HepG2 (cell line): Measurements from ENCODE around the gene PATZ1. TPM values are rescaled to one million over a fixed set of nuclear protein-coding genes. Genes with fewer than 3 reads are reported as not detected.

Experiments
- ATAC-seq: fragments of 200-7000 bp; cut with Tn5 transposase; 3 replicates; pipeline ENCODE4 v1.9.1; 2020; ENCODE audit warnings: mild to moderate bottlenecking, moderate library complexity
- BruUV-seq: library from RNA; stranded (reverse); fragments of 400-500 nt; replicated peaks from 2 replicates; lab custom pipeline; 2021; lab: Mats Ljungman, UMichigan
- CTCF ChIA-PET: fragments of 300-600 bp; formaldehyde crosslinking; extraction: SDS; loops from one replicate; lab custom pipeline; 2021; ENCODE audit warnings: low total read pairs, inconsistent platforms, low intra/inter-chr PET ratio; lab: Yijun Ruan, JAX
- POLR2A ChIA-PET: fragments of 350-600 bp; sonication (Branson Sonifier 250); formaldehyde crosslinking; loops from one replicate; lab custom pipeline; 2020; ENCODE audit warnings: antibody characterized with exemption, inconsistent platforms; lab: Yijun Ruan, JAX
- DNase-seq: peaks from one replicate; pipeline ENCODE4 v3.0.0-alpha.2; 2015; ENCODE audit warnings: low spot score
- FAIRE-seq: peaks from 3 replicates; lab custom pipeline; 2011; peaks lifted over from hg19 to GRCh38; lab: Jason Lieb, UNC
- H2AFZ ChIP-seq: one replicate; pipeline ENCODE4 v1.6.1; 2011; ENCODE audit warnings: low read length, inconsistent platforms
- H3K27ac ChIP-seq: fragments of 300-600 bp; 3 replicates; pipeline ENCODE4 v1.8.0; 2011; ENCODE audit warnings: mixed run types, mild to moderate bottlenecking, mixed read lengths, low read length, inconsistent platforms; ENCODE audit not compliant: insufficient read depth; ENCODE audit errors: extremely low read length
- H3K27me3 ChIP-seq, 2 experiments: fragments of 200-600 bp in 1 of 2; 2 replicates in 1 of 2; 3 replicates in 1 of 2; pipeline versions ENCODE4 v1.6.0 to v1.8.0; 2011; ENCODE audit warnings: low read length in 2 of 2, mild to moderate bottlenecking in 2 of 2, moderate library complexity in 2 of 2, inconsistent platforms in 1 of 2; ENCODE audit not compliant: insufficient read depth in 2 of 2, control insufficient read depth in 1 of 2
- H3K36me3 ChIP-seq, 2 experiments: fragments of 200-600 bp in 1 of 2; replicated peaks in 1 of 2; 2 replicates in 1 of 2; 3 replicates in 1 of 2; pipeline versions ENCODE4 v1.5.1 to v1.8.0; 2011; ENCODE audit warnings: low read length in 2 of 2, inconsistent platforms in 1 of 2; ENCODE audit not compliant: insufficient read depth in 2 of 2, control insufficient read depth in 1 of 2
- H3K4me1 ChIP-seq: 2 replicates; pipeline ENCODE4 v1.5.1; 2012; ENCODE audit warnings: low read length, inconsistent platforms; ENCODE audit not compliant: insufficient read depth
- H3K4me2 ChIP-seq: 2 replicates; pipeline ENCODE4 v1.6.0; 2011; ENCODE audit warnings: low read depth, low read length, inconsistent platforms
- H3K4me3 ChIP-seq, 3 experiments: fragments of 200-600 bp in 1 of 3; sonication (generic), shearing (Covaris generic) in 1 of 3; replicated peaks in 1 of 3; 2 replicates each; pipeline ENCODE4 v1.5.1; 2011 to 2016; ENCODE audit warnings: low read length in 3 of 3, inconsistent platforms in 2 of 3, low read depth in 2 of 3, mild to moderate bottlenecking in 2 of 3, control low read depth in 1 of 3, mixed read lengths in 1 of 3; ENCODE audit not compliant: insufficient read depth in 1 of 3
- H3K79me2 ChIP-seq: one replicate; pipeline ENCODE4 v1.6.1; 2011; ENCODE audit warnings: low read length, inconsistent platforms; ENCODE audit not compliant: insufficient read depth
- H3K9ac ChIP-seq: 2 replicates; pipeline ENCODE4 v1.6.0; 2011; ENCODE audit warnings: mild to moderate bottlenecking, low read depth, low read length, inconsistent platforms; ENCODE audit not compliant: insufficient read depth
- H3K9me3 ChIP-seq: 2 replicates; pipeline ENCODE4 v1.5.1; 2012; ENCODE audit warnings: mild to moderate bottlenecking, low read length
- H4K20me1 ChIP-seq: 2 replicates; pipeline ENCODE4 v1.6.0; 2011; ENCODE audit warnings: inconsistent platforms, mild to moderate bottlenecking, low read length, moderate library complexity; ENCODE audit not compliant: insufficient read depth
- CC2D1A ChIP-seq: sonication (generic); formaldehyde crosslinking; IDR thresholded peaks from 2 replicates; pipeline ENCODE4 v1.8.1; 2023; ENCODE audit warnings: mild to moderate bottlenecking, missing genetic modification reagents
- CREB1 ChIP-seq, 2 experiments: fragments of 450-650 bp in 1 of 2; IDR thresholded peaks; 2 replicates each; pipeline ENCODE4 v1.6.1; 2016 to 2017; ENCODE audit warnings: control low read depth in 1 of 2, mild to moderate bottlenecking in 1 of 2, missing compliant biosample characterization in 1 of 2, missing genetic modification characterization in 1 of 2
- ISL2 ChIP-seq: sonication (generic); formaldehyde crosslinking; IDR thresholded peaks from 2 replicates; pipeline ENCODE4 v1.5.0; 2020; ENCODE audit warnings: missing genetic modification reagents
- KDM3A ChIP-seq: IDR thresholded peaks from 2 replicates; pipeline ENCODE4 v1.6.1; 2018; ENCODE audit warnings: low read depth, missing compliant biosample characterization
- PAF1 ChIP-seq: IDR thresholded peaks from 2 replicates; pipeline ENCODE4 v1.6.1; 2016; ENCODE audit warnings: missing genetic modification reagents, missing compliant biosample characterization
- PATZ1 ChIP-seq: sonication (generic); formaldehyde crosslinking; IDR thresholded peaks from 2 replicates; pipeline ENCODE4 v1.4.0; 2020; ENCODE audit warnings: missing genetic modification reagents
- SRY ChIP-seq: sonication (generic); formaldehyde crosslinking; IDR thresholded peaks from 2 replicates; pipeline ENCODE4 v1.8.0; 2022; ENCODE audit warnings: mild to moderate bottlenecking, missing genetic modification reagents
- TOPORS ChIP-seq: sonication (generic); formaldehyde crosslinking; IDR thresholded peaks from 2 replicates; pipeline ENCODE4 v1.8.0; 2023; ENCODE audit warnings: mild to moderate bottlenecking, missing genetic modification reagents
- ZBTB1 ChIP-seq: sonication (generic); formaldehyde crosslinking; IDR thresholded peaks from 2 replicates; pipeline ENCODE4 v1.4.0; 2020; ENCODE audit warnings: missing genetic modification reagents, borderline replicate concordance
- ZBTB8A ChIP-seq: sonication (generic); formaldehyde crosslinking; IDR thresholded peaks from 2 replicates; pipeline ENCODE4 v1.4.0; 2020; ENCODE audit warnings: mild to moderate bottlenecking, low read depth, missing genetic modification reagents, borderline replicate concordance
- ZNF580 ChIP-seq: IDR thresholded peaks from 2 replicates; pipeline ENCODE4 v1.6.1; 2016; ENCODE audit warnings: low read depth, borderline replicate concordance
- WGBS: methylation state at CpG from one replicate; pipeline ENCODE4 v1.1.6; 2017; ENCODE audit warnings: low lambda C conversion rate; 5-methylcytosine and 5-hydroxymethylcytosine counted together
- in situ Hi-C: cut with HindIII; loops from 2 replicates; pipeline ENCODE4 v1.10.0; 2017; ENCODE audit warnings: low pct_unique_long_range_greater_than_20kb; ENCODE audit not compliant: extremely low pct_ligation_motif_present
- intact Hi-C: fragments of 100-400 bp; cut with micrococcal nuclease; formaldehyde crosslinking; loops from one replicate; pipeline ENCODE4 v1.10.0; 2022; ENCODE audit not compliant: unreplicated experiment
- polyA plus RNA-seq, 8 experiments: library from polyadenylated mRNA; depleted of rRNA in 3 of 8; stranded (reverse) in 7 of 8; unstranded in 1 of 8; fragments of >200 nt; fragmentation: Illumina TruSeq in 4 of 8; extraction: Trizol in 4 of 8; gene quantifications; 2 replicates each; pipeline versions ENCODE4 v1.2.1 to v1.2.3, GENCODE V29; 2011 to 2016; ENCODE audit warnings: low read depth in 4 of 8, missing spikeins in 1 of 8, mixed read lengths in 1 of 8; ENCODE audit not compliant: insufficient read depth in 1 of 8
- total RNA-seq, 5 experiments: library from RNA; depleted of rRNA; stranded (reverse); fragments of >200 nt; fragmentation: Illumina TruSeq; extraction: Trizol; gene quantifications; 2 replicates each; pipeline ENCODE4 v1.2.3, GENCODE V29; 2016; ENCODE audit warnings: low read depth in 1 of 5
- TF ChIP-seq, protein P1 (sequence below): sonication (generic); formaldehyde crosslinking; IDR thresholded peaks from 2 replicates; pipeline ENCODE4 v1.4.0; 2020; ENCODE audit warnings: mild to moderate bottlenecking, low read depth, missing genetic modification reagents
- TF ChIP-seq, protein P2 (sequence below): sonication (generic); formaldehyde crosslinking; IDR thresholded peaks from 2 replicates; pipeline ENCODE4 v1.8.1; 2023; ENCODE audit warnings: mild to moderate bottlenecking, missing genetic modification reagents

The PATZ1 gene
- total and polyA plus RNA-seq, 2 of the 13 experiments (the other 11 are each of a cell fraction or from before 2014, with no cell fraction given), result 24.9 to 30.5 TPM

- TF ChIP-seq CREB1 (IDR thresholded peaks at IDR 0.05) (no peak), CREB1 (CRISPR knock-in tag; IDR thresholded peaks at IDR 0.05) (no peak), ISL2 (CRISPR knock-in tag) (0 out of 2 replicates have a peak, but pooled peaks have one; percentile 35), ZNF580 (CRISPR knock-in tag) (no peak)
- TF ChIP-seq, protein P1, sequence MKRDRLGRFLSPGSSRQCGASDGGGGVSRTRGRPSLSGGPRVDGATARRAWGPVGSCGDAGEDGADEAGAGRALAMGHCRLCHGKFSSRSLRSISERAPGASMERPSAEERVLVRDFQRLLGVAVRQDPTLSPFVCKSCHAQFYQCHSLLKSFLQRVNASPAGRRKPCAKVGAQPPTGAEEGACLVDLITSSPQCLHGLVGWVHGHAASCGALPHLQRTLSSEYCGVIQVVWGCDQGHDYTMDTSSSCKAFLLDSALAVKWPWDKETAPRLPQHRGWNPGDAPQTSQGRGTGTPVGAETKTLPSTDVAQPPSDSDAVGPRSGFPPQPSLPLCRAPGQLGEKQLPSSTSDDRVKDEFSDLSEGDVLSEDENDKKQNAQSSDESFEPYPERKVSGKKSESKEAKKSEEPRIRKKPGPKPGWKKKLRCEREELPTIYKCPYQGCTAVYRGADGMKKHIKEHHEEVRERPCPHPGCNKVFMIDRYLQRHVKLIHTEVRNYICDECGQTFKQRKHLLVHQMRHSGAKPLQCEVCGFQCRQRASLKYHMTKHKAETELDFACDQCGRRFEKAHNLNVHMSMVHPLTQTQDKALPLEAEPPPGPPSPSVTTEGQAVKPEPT (CRISPR knock-in tag), result no peak
Observed at GRCh38 chr22:31343235-31344191, 2.6 kb downstream of the PATZ1 start (continued).

DNA sequence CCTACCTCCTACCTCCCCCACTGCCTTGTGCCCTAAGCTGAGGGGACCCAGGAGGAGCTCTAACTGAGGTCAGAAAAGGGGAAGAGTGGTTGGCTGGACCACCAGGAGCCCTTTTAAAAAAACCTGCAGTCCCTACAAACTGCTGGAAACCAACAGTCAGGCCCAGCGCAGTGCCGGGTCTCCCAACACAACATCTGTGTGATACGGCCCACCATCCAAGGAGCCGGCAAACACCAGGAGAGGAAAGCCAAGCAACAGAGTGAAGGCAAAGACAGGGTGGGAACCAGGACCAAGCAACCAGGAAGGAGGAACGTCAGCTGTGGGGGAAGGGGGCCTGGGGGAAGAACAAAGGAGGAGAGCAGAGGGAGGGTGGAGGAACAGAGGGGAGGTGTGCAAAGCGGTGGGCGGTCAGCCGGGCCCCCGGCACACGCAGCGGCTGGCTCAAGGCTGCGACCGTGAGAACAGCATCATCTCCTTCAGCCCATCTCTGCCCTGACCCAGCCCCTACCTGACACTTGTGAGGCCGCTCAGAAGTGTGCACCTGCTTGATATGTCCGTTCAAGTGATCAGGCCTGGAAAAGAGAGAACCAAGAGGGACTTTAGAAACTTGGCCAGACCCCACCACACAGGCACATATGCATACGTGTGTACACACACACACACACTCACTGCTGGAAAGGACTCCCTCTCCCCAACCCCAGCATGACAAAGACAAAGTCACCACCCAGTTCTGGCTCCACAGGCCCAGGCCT lies 3.6 kb downstream of the PATZ1 start:
- BruUV-seq, result no TSS peak
- in situ Hi-C loops (no loop called here), intact Hi-C loops (no loop called here)
- H3K27ac ChIP-seq, result peak overlapping the region; percentile 75
- ATAC-seq (no peak), DNase-seq (no peak), FAIRE-seq (no peak)
- peaks cover 9 to 46% of the 10 kb centered on the region in 2 experiments for H3K36me3 ChIP-seq
- peaks cover 73% of the 10 kb centered on the region for H4K20me1 ChIP-seq
- no peaks in the 10 kb centered on the region for H3K9me3 ChIP-seq
- H3K27me3 ChIP-seq, result no peaks in the 10 kb centered on the region; a peak in 1 of 5 replicates
- peak overlapping the region; percentile 97 for H3K4me2 ChIP-seq
- H3K4me3 ChIP-seq, result peak overlapping the region; percentile 64 to 91 (median 85); a peak in 5 of 6 replicates
- ChIA-PET POLR2A (no interaction called here), CTCF (no interaction called here)
- H3K9ac ChIP-seq, result peak overlapping the region; percentile 73
- H3K4me1 ChIP-seq, result peaks cover 78% of the 10 kb centered on the region
- 73% methylated on average over 14 of the region's 16 CpGs for WGBS
- H2AFZ ChIP-seq, result no peak overlapping the region
- H3K79me2 ChIP-seq, result peaks cover 75% of the 10 kb centered on the region
- TF ChIP-seq ZBTB8A (CRISPR knock-in tag) (no peak), CC2D1A (CRISPR knock-in tag) (no peak), PATZ1 (0 out of 2 replicates have a peak, but pooled peaks have one; percentile 11), TOPORS (CRISPR knock-in tag) (no peak), KDM3A (no peak), SRY (no peak), ZBTB1 (no peak), PAF1 (CRISPR knock-in tag) (no peak)
- TF ChIP-seq, protein P2, sequence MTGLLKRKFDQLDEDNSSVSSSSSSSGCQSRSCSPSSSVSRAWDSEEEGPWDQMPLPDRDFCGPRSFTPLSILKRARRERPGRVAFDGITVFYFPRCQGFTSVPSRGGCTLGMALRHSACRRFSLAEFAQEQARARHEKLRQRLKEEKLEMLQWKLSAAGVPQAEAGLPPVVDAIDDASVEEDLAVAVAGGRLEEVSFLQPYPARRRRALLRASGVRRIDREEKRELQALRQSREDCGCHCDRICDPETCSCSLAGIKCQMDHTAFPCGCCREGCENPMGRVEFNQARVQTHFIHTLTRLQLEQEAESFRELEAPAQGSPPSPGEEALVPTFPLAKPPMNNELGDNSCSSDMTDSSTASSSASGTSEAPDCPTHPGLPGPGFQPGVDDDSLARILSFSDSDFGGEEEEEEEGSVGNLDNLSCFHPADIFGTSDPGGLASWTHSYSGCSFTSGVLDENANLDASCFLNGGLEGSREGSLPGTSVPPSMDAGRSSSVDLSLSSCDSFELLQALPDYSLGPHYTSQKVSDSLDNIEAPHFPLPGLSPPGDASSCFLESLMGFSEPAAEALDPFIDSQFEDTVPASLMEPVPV (CRISPR knock-in tag), result no peak
